ENCODE results near the gene CXorf58. TPM values are rescaled to one million over a fixed set of nuclear protein-coding genes. Genes with fewer than 3 reads are reported as not detected.
"Not testable (repeated sequence)": the region's sequence is repeated elsewhere in the genome, so short reads cannot be mapped to it uniquely, and the experiment has no call there.

CXorf58 gene
- polyA plus RNA-seq, 2 donors = 0.02 to 0.06 TPM

- peaks cover 0 to 4% of the 10 kb centered on the region in 2 donors for H3K4me1 ChIP-seq (ENCODE audit: control insufficient read depth in 2 of 2, insufficient read depth in 2 of 2, low read length in 1 of 2)
- peak overlapping the region in 1 of 2 donors; percentile 52 for H3K27ac ChIP-seq (ENCODE audit: low read depth in 2 of 2, low read length in 1 of 2)
- no peak overlapping the region for H3K4me3 ChIP-seq (ENCODE audit: low read depth in 1 of 2, low read length in 2 of 2)
- no peaks in the 10 kb centered on the region for H3K27me3 ChIP-seq (ENCODE audit: control insufficient read depth in 1 of 2, insufficient read depth in 2 of 2, low read length in 2 of 2)
- H3K9me3 ChIP-seq (ENCODE audit: control insufficient read depth in 2 of 2, insufficient read depth in 1 of 2, low read depth in 1 of 2, low read length in 1 of 2) = no peaks in the 10 kb centered on the region
- 31 to 39% methylated on average over 9 of the region's 9 CpGs for WGBS, 2 donors
- H3K36me3 ChIP-seq (ENCODE audit: control insufficient read depth in 2 of 2, insufficient read depth in 2 of 2, low read length in 1 of 2) = no peaks in the 10 kb centered on the region
Observed at GRCh38 chrX:23883737-23884354, 24.0 kb upstream of the CXorf58 start.

DNA sequence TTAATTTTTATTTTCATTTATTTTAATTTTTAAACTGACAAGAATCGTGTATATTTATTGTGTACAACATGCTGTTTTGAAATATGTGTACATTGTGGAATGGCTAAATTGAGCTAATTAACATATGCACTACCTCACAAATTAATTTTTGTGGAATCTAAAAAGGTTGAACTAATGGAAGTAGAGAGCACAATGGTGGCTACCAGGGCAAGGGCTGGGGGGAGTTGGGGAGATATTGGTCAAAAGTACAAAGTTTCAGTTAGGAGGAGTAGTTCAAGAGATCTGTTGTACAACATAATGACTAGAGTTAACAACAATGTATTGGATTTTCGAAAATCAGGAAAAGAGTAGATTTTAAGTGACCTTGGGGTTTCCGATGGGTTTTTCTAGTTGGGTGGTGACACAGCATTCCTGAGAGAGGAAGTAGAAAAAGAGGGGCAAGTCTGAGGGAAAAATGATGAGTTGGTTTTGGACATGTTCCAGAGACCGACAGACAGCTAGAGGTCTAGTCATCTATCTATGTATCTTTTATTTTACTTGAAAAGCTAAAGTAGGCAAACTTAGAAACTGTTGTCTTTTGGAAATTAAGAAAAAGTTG lies 23.3 kb upstream of the CXorf58 start:
- peaks cover 0 to 4% of the 10 kb centered on the region in 2 donors for H3K4me1 ChIP-seq (ENCODE audit: control insufficient read depth in 2 of 2, insufficient read depth in 2 of 2, low read length in 1 of 2)
- no peak overlapping the region for H3K4me3 ChIP-seq (ENCODE audit: low read depth in 1 of 2, low read length in 2 of 2)
- no peaks in the 10 kb centered on the region for H3K9me3 ChIP-seq (ENCODE audit: control insufficient read depth in 2 of 2, insufficient read depth in 1 of 2, low read depth in 1 of 2, low read length in 1 of 2)
- no peaks in the 10 kb centered on the region for H3K36me3 ChIP-seq (ENCODE audit: control insufficient read depth in 2 of 2, insufficient read depth in 2 of 2, low read length in 1 of 2)
- H3K27ac ChIP-seq (ENCODE audit: low read depth in 2 of 2, low read length in 1 of 2) = no peak overlapping the region
- H3K27me3 ChIP-seq (ENCODE audit: control insufficient read depth in 1 of 2, insufficient read depth in 2 of 2, low read length in 2 of 2) = no peaks in the 10 kb centered on the region
- WGBS, 2 donors = 65 to 71% methylated on average over 4 of the region's 4 CpGs

GRCh38 chrX:23885803-23886202 lies 22.0 kb upstream of the CXorf58 start:
- no peak overlapping the region for H3K27ac ChIP-seq (ENCODE audit: low read depth in 2 of 2, low read length in 1 of 2)
- no peaks in the 10 kb centered on the region for H3K9me3 ChIP-seq (ENCODE audit: control insufficient read depth in 2 of 2, insufficient read depth in 1 of 2, low read depth in 1 of 2, low read length in 1 of 2)
- no peaks in the 10 kb centered on the region for H3K36me3 ChIP-seq (ENCODE audit: control insufficient read depth in 2 of 2, insufficient read depth in 2 of 2, low read length in 1 of 2)
- WGBS, 2 donors = 51 to 58% methylated on average over 3 of the region's 3 CpGs
- H3K4me3 ChIP-seq (ENCODE audit: low read depth in 1 of 2, low read length in 2 of 2) = no peak overlapping the region
- H3K4me1 ChIP-seq (ENCODE audit: control insufficient read depth in 2 of 2, insufficient read depth in 2 of 2, low read length in 1 of 2) = peaks cover 0 to 4% of the 10 kb centered on the region in 2 donors
- H3K27me3 ChIP-seq (ENCODE audit: control insufficient read depth in 1 of 2, insufficient read depth in 2 of 2, low read length in 2 of 2) = no peaks in the 10 kb centered on the region

GRCh38 chrX:23887451-23887850 lies 20.4 kb upstream of the CXorf58 start:
- Histone ChIP-seq H3K27me3 (ENCODE audit: control insufficient read depth in 1 of 2, insufficient read depth in 2 of 2, low read length in 2 of 2) (no peaks in the 10 kb centered on the region), H3K27ac (ENCODE audit: low read depth in 2 of 2, low read length in 1 of 2) (no peak overlapping the region), H3K4me3 (ENCODE audit: low read depth in 1 of 2, low read length in 2 of 2) (no peak overlapping the region), H3K4me1 (ENCODE audit: control insufficient read depth in 2 of 2, insufficient read depth in 2 of 2, low read length in 1 of 2) (peaks cover 0 to 4% of the 10 kb centered on the region in 2 donors), H3K36me3 (ENCODE audit: control insufficient read depth in 2 of 2, insufficient read depth in 2 of 2, low read length in 1 of 2) (no peaks in the 10 kb centered on the region), H3K9me3 (ENCODE audit: control insufficient read depth in 2 of 2, insufficient read depth in 1 of 2, low read depth in 1 of 2, low read length in 1 of 2) (no peaks in the 10 kb centered on the region)
- WGBS, 2 donors = 76 to 91% methylated on average over 6 of the region's 6 CpGs

DNA sequence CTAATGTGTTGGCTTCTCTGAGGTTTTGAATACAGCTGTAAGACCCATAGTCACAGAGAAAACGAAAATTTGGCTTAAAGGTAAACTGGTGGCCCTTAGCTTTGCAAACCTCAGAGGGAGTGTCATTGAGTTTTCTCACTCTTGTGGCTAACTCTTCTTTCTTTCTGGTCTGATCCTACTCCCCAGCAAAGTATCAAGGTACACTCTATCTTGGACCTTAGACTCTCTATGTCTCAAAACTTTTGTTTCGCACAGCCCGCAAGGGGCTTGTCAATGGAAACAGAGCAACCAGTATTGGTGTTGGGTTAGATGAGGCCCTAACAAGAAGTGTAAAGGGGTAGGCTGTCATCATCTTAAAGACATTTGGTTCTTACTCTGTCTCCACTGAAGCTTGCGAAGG lies 19.9 kb upstream of the CXorf58 start:
- 72 to 95% methylated on average over 4 of the region's 4 CpGs for WGBS, 2 donors
- Histone ChIP-seq H3K4me1 (ENCODE audit: control insufficient read depth in 2 of 2, insufficient read depth in 2 of 2, low read length in 1 of 2) (peaks cover 0 to 4% of the 10 kb centered on the region in 2 donors), H3K27ac (ENCODE audit: low read depth in 2 of 2, low read length in 1 of 2) (no peak overlapping the region)

DNA sequence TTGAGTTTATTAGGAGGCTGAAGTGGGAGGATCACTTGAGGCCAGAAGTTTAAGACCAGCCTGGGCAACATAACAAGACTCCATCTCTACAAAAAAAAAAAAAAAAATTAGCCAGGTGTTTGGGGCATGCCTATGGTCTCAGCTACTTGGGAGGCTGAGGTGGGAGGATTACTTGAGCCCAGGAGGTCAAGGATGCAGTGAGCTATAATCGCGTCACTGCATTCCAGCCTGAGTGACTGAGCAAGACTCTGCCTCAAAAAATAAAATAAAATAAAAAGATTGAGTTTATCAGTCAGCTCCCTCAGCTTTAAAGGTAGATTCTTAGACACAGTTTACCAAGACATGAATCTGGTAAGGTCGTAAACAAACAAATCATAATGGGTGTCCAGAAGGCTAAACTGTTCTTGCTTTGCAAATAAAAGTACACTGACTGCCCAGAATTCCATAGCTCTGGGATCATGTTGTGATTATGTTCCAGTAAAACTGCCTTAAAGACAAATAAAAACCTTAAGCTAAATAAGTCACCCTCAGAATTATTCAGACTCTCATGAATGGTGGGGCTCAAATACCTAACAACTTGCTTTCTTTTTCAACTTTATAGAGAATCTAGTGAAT lies 18.8 kb upstream of the CXorf58 start:
- Histone ChIP-seq H3K27ac (ENCODE audit: low read depth in 2 of 2, low read length in 1 of 2) (no peak overlapping the region), H3K4me3 (ENCODE audit: low read depth in 1 of 2, low read length in 2 of 2) (no peak overlapping the region)
- WGBS, 2 donors = 76 to 89% methylated on average over 3 of the region's 3 CpGs

More for the DNA sequence above, 19.9 kb upstream of the CXorf58 start:
- Histone ChIP-seq H3K4me3 (ENCODE audit: low read depth in 1 of 2, low read length in 2 of 2) (no peak overlapping the region), H3K9me3 (ENCODE audit: control insufficient read depth in 2 of 2, insufficient read depth in 1 of 2, low read depth in 1 of 2, low read length in 1 of 2) (no peaks in the 10 kb centered on the region), H3K27me3 (ENCODE audit: control insufficient read depth in 1 of 2, insufficient read depth in 2 of 2, low read length in 2 of 2) (no peaks in the 10 kb centered on the region), H3K36me3 (ENCODE audit: control insufficient read depth in 2 of 2, insufficient read depth in 2 of 2, low read length in 1 of 2) (no peaks in the 10 kb centered on the region)

DNA sequence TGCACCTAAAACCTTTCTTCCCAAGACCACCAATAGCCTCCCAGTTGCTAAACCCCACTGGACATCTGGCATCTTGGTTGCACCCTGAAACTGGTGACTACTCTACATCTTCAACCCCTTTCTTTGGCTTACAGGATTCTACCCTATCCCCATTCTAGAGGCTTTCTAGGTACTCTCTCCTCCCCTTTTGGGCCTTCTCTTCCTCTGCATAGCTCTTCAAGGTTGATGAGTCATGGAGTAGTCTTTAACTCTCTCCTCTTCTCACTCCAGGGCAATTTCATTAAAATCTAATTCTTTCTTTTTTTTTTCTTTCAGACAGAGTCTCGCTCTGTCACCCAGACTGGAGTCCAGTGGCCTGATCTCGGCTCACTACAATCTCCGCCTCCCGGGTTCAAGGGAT lies 16.9 kb upstream of the CXorf58 start:
- H3K4me1 ChIP-seq (ENCODE audit: control insufficient read depth in 2 of 2, insufficient read depth in 2 of 2, low read length in 1 of 2) = no peaks in the 10 kb centered on the region
- 89 to 96% methylated on average over 4 of the region's 4 CpGs for WGBS, 2 donors
- H3K9me3 ChIP-seq (ENCODE audit: control insufficient read depth in 2 of 2, insufficient read depth in 1 of 2, low read depth in 1 of 2, low read length in 1 of 2) = no peaks in the 10 kb centered on the region
- no peak overlapping the region for H3K4me3 ChIP-seq (ENCODE audit: low read depth in 1 of 2, low read length in 2 of 2)
- H3K27me3 ChIP-seq (ENCODE audit: control insufficient read depth in 1 of 2, insufficient read depth in 2 of 2, low read length in 2 of 2) = no peaks in the 10 kb centered on the region
- H3K27ac ChIP-seq (ENCODE audit: low read depth in 2 of 2, low read length in 1 of 2) = no peak overlapping the region
- H3K36me3 ChIP-seq (ENCODE audit: control insufficient read depth in 2 of 2, insufficient read depth in 2 of 2, low read length in 1 of 2) = no peaks in the 10 kb centered on the region

More for the DNA sequence above, 18.8 kb upstream of the CXorf58 start:
- Histone ChIP-seq H3K27me3 (ENCODE audit: control insufficient read depth in 1 of 2, insufficient read depth in 2 of 2, low read length in 2 of 2) (no peaks in the 10 kb centered on the region), H3K4me1 (ENCODE audit: control insufficient read depth in 2 of 2, insufficient read depth in 2 of 2, low read length in 1 of 2) (no peaks in the 10 kb centered on the region), H3K9me3 (ENCODE audit: control insufficient read depth in 2 of 2, insufficient read depth in 1 of 2, low read depth in 1 of 2, low read length in 1 of 2) (no peaks in the 10 kb centered on the region), H3K36me3 (ENCODE audit: control insufficient read depth in 2 of 2, insufficient read depth in 2 of 2, low read length in 1 of 2) (no peaks in the 10 kb centered on the region)

DNA sequence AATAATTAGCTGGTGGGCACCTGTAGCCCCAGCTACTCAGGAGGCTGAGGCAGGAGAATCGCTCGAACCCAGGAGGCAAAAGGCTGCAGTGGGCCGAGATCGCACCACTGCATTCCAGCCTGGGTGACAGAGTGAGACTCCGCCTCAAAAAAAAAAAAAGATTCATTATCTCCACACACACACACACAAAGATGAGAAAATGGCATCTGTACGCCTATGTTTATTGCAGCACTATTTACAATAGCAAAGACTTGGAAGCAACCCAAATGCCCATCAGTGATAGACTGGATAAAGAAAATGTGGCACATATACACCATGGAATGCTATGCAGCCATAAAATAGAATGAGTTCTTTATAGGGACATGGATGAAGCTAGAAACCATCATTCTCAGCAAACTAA lies 12.8 kb upstream of the CXorf58 start:
- WGBS, 2 donors = 93 to 95% methylated on average over 6 of the region's 6 CpGs
- H3K4me3 ChIP-seq (ENCODE audit: low read depth in 1 of 2, low read length in 2 of 2); H3K9me3 ChIP-seq (ENCODE audit: control insufficient read depth in 2 of 2, insufficient read depth in 1 of 2, low read depth in 1 of 2, low read length in 1 of 2); H3K27ac ChIP-seq (ENCODE audit: low read depth in 2 of 2, low read length in 1 of 2); H3K27me3 ChIP-seq (ENCODE audit: control insufficient read depth in 1 of 2, insufficient read depth in 2 of 2, low read length in 2 of 2); H3K4me1 ChIP-seq (ENCODE audit: control insufficient read depth in 2 of 2, insufficient read depth in 2 of 2, low read length in 1 of 2); H3K36me3 ChIP-seq (ENCODE audit: control insufficient read depth in 2 of 2, insufficient read depth in 2 of 2, low read length in 1 of 2): not testable (repeated sequence)

- WGBS, 2 donors = 60 to 77% methylated on average over 4 of the region's 4 CpGs
- not testable (repeated sequence) for H3K27me3 ChIP-seq (ENCODE audit: control insufficient read depth in 1 of 2, insufficient read depth in 2 of 2, low read length in 2 of 2); H3K4me3 ChIP-seq (ENCODE audit: low read depth in 1 of 2, low read length in 2 of 2); H3K4me1 ChIP-seq (ENCODE audit: control insufficient read depth in 2 of 2, insufficient read depth in 2 of 2, low read length in 1 of 2); H3K9me3 ChIP-seq (ENCODE audit: control insufficient read depth in 2 of 2, insufficient read depth in 1 of 2, low read depth in 1 of 2, low read length in 1 of 2); H3K36me3 ChIP-seq (ENCODE audit: control insufficient read depth in 2 of 2, insufficient read depth in 2 of 2, low read length in 1 of 2); H3K27ac ChIP-seq (ENCODE audit: low read depth in 2 of 2, low read length in 1 of 2)
Observed at GRCh38 chrX:23896539-23896938, 11.3 kb upstream of the CXorf58 start.

GRCh38 chrX:23896981-23897380 lies 10.8 kb upstream of the CXorf58 start:
- 30 to 60% methylated on average over 2 of the region's 2 CpGs for WGBS, 2 donors
- no peak overlapping the region for H3K27ac ChIP-seq (ENCODE audit: low read depth in 2 of 2, low read length in 1 of 2)
- H3K9me3 ChIP-seq (ENCODE audit: control insufficient read depth in 2 of 2, insufficient read depth in 1 of 2, low read depth in 1 of 2, low read length in 1 of 2) = no peaks in the 10 kb centered on the region
- no peaks in the 10 kb centered on the region for H3K27me3 ChIP-seq (ENCODE audit: control insufficient read depth in 1 of 2, insufficient read depth in 2 of 2, low read length in 2 of 2)
- H3K4me3 ChIP-seq (ENCODE audit: low read depth in 1 of 2, low read length in 2 of 2) = no peak overlapping the region
- no peaks in the 10 kb centered on the region for H3K36me3 ChIP-seq (ENCODE audit: control insufficient read depth in 2 of 2, insufficient read depth in 2 of 2, low read length in 1 of 2)
- H3K4me1 ChIP-seq (ENCODE audit: control insufficient read depth in 2 of 2, insufficient read depth in 2 of 2, low read length in 1 of 2) = no peaks in the 10 kb centered on the region

Data from esophagus (tissue), 2 donors.